ENCODE data around the gene HHLA2. TPM values are rescaled to one million over a fixed set of nuclear protein-coding genes. Genes with fewer than 3 reads are reported as not detected.
"Not testable (repeated sequence)": the region's sequence is repeated elsewhere in the genome, so short reads cannot be mapped to it uniquely, and the experiment has no call there.

HHLA2 gene, protein sequence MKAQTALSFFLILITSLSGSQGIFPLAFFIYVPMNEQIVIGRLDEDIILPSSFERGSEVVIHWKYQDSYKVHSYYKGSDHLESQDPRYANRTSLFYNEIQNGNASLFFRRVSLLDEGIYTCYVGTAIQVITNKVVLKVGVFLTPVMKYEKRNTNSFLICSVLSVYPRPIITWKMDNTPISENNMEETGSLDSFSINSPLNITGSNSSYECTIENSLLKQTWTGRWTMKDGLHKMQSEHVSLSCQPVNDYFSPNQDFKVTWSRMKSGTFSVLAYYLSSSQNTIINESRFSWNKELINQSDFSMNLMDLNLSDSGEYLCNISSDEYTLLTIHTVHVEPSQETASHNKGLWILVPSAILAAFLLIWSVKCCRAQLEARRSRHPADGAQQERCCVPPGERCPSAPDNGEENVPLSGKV
- total RNA-seq, result not detected in 2 replicates

DNA sequence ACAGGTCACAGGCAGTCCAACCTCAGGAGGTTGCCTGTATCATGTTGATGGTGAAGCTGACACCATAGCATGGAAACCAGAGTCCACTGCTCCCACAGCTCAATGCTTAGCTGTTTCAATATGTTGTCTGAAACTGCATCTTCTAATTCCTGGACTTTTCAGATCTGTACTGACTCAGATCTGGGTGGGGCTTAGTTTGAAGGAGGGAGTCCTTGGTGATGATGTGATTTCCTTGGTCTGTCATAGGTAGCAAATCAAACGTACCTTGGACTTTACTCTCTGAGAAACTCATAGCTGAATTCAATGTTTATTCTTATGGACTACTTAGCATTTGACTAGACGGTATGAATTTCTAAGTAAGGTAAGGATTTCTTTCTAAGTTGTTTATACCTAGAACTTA, at the start of gene HHLA2:
HHLA2 (plus strand) TSS at position 310 of the 400 bp plus-strand sequence. CDS start 55,266 bp downstream, outside the sequence.
- no peak for DNase-seq (ENCODE audit: low read depth)
- TF ChIP-seq, protein P1, sequence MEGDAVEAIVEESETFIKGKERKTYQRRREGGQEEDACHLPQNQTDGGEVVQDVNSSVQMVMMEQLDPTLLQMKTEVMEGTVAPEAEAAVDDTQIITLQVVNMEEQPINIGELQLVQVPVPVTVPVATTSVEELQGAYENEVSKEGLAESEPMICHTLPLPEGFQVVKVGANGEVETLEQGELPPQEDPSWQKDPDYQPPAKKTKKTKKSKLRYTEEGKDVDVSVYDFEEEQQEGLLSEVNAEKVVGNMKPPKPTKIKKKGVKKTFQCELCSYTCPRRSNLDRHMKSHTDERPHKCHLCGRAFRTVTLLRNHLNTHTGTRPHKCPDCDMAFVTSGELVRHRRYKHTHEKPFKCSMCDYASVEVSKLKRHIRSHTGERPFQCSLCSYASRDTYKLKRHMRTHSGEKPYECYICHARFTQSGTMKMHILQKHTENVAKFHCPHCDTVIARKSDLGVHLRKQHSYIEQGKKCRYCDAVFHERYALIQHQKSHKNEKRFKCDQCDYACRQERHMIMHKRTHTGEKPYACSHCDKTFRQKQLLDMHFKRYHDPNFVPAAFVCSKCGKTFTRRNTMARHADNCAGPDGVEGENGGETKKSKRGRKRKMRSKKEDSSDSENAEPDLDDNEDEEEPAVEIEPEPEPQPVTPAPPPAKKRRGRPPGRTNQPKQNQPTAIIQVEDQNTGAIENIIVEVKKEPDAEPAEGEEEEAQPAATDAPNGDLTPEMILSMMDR (IDR thresholded peaks at IDR 0.05; ENCODE audit: insufficient read depth, low read depth, low read length), result no peak

DNA sequence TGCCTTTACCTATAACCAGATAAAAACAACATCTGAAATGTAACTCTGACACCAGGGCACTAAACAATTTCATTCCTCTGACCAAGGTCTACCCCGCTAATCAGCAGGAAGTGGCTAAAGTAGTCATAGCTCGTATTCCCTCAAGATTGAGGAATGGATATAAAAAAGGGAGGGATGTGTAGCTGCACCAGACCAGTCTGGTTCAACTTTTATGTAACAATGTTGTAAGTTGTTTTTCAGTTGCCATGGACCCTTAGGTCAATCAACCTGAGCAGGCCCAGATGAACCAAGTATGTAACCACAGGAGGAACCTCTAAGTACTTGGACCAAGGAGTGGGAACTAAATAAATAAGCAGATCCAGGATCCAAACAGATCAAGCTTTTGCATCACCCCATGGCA, 45.7 kb upstream of the HHLA2 start:
- TF ChIP-seq, protein P1 (IDR thresholded peaks at IDR 0.05; ENCODE audit: insufficient read depth, low read depth, low read length), result no peak
- H3K4me3 ChIP-seq (ENCODE audit: low read depth, low read length), result no peak overlapping the region
- no peak for DNase-seq (ENCODE audit: low read depth)

More for the DNA sequence above, at the start of gene HHLA2:
- no peak within 1 kb of the TSS for H3K4me3 ChIP-seq (ENCODE audit: low read depth, low read length)

DNA sequence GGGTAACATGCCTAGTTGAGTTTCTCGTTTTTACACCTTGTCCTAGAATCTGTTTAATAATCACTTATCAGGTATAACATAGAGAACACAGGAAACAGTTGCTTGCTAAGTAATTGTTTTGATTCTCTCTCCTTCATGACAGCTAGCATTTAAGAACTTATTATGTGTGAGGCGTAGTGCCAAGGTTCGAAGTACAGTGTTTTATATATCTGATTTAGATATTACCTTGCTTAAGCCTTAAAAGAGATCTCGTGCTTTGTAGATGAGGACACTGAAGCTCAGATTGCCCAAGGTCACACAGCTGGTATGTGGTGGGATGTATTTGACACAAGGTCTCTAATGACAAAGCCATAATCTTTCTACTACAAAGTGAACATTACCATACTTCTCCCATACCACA, 45.1 kb upstream of the HHLA2 start:
- H3K4me3 ChIP-seq (ENCODE audit: low read depth, low read length), result no peak overlapping the region
- TF ChIP-seq, protein P1 (IDR thresholded peaks at IDR 0.05; ENCODE audit: insufficient read depth, low read depth, low read length), result no peak
- DNase-seq (ENCODE audit: low read depth), result no peak

DNA sequence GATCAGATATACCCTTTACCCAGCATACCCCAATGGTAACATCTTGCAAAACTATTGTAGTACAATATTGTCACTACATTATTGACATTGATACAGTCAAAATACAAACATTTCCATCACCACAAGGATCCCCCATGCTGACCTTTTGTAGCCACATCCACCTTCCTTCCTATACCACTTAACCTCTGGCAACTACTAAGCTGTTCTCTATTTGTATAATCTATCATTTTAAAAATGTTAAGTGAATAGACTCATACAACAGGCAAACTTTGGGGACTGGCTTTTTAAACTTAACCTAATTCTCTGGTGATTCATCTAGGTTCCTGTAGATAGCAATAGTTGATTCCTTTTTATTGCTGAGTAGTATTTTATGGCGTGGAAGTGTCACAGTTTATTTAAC, 44.5 kb upstream of the HHLA2 start:
- H3K4me3 ChIP-seq (ENCODE audit: low read depth, low read length), result no peak overlapping the region
- TF ChIP-seq, protein P1 (IDR thresholded peaks at IDR 0.05; ENCODE audit: insufficient read depth, low read depth, low read length), result no peak

DNA sequence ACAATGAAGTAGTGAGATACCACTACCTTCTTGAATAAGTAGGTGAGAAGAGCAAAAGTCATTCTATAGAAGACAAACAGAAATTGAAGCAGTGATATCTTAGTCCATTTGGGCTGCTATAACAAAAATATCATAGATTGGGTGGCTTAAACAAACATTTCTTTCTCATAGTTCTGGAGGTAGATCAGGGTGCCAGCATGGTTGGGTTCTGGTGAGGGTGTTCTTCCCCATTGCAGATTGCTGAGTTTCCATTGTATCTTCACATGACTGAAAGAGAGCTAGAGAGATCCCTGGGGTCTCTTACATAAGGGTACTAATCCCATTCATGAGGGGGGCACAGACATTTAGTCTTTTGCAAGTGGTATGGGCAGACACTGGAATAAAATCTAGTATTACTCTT, 41.2 kb upstream of the HHLA2 start:
- TF ChIP-seq, protein P1 (IDR thresholded peaks at IDR 0.05; ENCODE audit: insufficient read depth, low read depth, low read length), result no peak
- DNase-seq (ENCODE audit: low read depth), result no peak
- no peak overlapping the region for H3K4me3 ChIP-seq (ENCODE audit: low read depth, low read length)

More for the DNA sequence above, 44.5 kb upstream of the HHLA2 start:
- DNase-seq (ENCODE audit: low read depth), result no peak

DNA sequence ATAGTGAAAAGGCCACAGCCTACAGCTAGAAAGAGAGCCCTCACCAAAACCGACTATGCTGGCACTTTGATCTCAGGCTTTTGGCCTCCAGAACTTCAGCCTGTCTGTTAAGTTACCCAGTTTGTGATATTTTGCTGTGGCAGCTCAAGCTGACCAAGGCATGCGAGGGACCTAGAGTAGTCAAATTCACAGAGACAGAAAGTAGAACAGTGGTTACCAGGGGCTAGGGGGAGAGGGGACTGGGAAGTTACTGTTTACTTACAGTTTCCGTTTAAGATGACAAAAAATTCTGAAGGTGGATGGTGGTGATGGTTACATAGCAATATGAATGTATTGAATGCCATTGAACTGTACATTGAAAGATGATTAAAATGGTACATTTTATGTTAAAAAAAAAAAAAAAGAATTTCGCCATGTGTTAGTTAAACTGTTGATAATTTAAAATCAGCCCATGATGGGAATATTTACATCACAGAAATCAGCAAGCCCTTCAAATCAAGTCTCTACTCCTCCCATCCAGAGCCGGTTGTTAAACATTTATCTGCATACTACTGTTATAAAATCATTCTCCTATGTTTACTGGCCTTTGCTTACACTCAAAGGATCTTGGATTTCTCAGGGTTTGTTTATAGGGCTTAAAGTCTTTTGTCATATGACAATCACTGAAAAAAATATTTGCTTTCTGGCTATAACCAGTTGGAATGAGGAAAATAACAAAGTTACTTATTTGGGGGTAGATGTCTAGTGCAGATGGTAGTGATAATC, 31.6 kb upstream of the HHLA2 start:
- DNase-seq (ENCODE audit: low read depth); H3K4me3 ChIP-seq (ENCODE audit: low read depth, low read length): not testable (repeated sequence)

DNA sequence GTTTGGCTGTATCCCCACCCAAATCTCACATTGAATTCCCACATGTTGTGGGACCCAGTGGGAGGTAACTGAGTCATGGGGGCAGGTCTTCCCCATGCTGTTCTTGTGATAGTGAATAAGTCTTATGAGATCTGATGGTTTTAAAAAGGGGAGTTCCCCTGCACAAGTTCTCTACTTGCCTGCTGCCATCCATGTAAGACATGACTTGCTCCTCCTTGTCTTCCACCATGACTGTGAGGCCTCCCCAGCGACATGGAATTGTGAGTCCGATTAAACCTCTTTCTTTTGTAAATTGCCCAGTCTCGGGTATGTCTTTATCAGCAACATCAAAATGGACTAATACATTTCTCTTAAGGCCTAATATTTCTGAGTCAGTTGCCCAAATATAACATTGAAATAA, 28.1 kb upstream of the HHLA2 start:
- H3K4me3 ChIP-seq (ENCODE audit: low read depth, low read length); DNase-seq (ENCODE audit: low read depth): not testable (repeated sequence)

Data from fibroblast of villous mesenchyme (primary cell).